ENCODE data around the gene FAF2. TPM values are rescaled to one million over a fixed set of nuclear protein-coding genes. Genes with fewer than 3 reads are reported as not detected.
A peak's percentile ranks its signal among the peaks of the same experiment; 100 is the strongest.

The FAF2 gene
- polyA plus RNA-seq, 2 of the 4 experiments (the other 2 are of a cell fraction), result 42.4 to 90.3 TPM

DNA sequence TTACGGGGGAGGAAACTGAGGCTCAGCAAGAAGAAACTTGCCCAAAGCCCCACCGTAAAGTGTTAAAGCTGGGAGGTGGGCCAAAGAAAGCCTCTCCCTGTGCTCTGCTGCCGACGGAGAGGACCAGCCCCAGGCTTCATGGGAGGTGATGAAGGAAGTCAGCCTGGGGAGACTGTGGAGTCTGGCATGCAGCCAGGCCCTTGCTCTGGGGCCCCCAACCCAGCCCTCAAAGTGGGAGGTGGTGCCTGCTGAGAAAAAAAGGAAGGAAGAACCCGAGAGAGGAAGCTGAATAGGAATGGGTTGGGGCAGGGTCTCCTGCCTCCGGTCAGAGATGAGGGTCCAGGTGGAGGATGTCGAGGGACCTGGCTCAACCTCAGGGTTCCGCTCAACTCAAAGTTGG, 85.2 kb downstream of the FAF2 start:
- H3K27ac ChIP-seq, result peak overlapping the region in 1 of 2 experiments; percentile 95; a peak in 3 of 6 replicates
- H3K4me2 ChIP-seq, result peak overlapping the region; percentile 97; the same call in 2 of the 3 replicates
- no peak for ATAC-seq
- POLR2A ChIA-PET, result interaction anchor here (0.7 kb wide), 1 partner anchor 15 kb away, joined by 3 read pairs; no protein-coding TSS in a partner anchor
- TF ChIP-seq KDM1A (IDR thresholded peaks at IDR 0.05; ENCODE audit: low read depth), result no peak
- TF ChIP-seq, protein P1, sequence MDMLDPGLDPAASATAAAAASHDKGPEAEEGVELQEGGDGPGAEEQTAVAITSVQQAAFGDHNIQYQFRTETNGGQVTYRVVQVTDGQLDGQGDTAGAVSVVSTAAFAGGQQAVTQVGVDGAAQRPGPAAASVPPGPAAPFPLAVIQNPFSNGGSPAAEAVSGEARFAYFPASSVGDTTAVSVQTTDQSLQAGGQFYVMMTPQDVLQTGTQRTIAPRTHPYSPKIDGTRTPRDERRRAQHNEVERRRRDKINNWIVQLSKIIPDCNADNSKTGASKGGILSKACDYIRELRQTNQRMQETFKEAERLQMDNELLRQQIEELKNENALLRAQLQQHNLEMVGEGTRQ (IDR thresholded peaks at IDR 0.05), result no peak
- TF ChIP-seq MAFK (IDR thresholded peaks at IDR 0.05; ENCODE audit: partially characterized antibody), result no peak
- TF ChIP-seq HOXB13 (CRISPR knock-in tag; IDR thresholded peaks at IDR 0.05; ENCODE audit: low read depth), result no peak
- no peak for TF ChIP-seq CBX2 (IDR thresholded peaks at IDR 0.05; ENCODE audit: borderline replicate concordance, low read depth)
- no peak for TF ChIP-seq CEBPB (IDR thresholded peaks at IDR 0.05)
- no peak for TF ChIP-seq HOXA7 (CRISPR knock-in tag; IDR thresholded peaks at IDR 0.05)
- no peak for TF ChIP-seq EHF (CRISPR knock-in tag; IDR thresholded peaks at IDR 0.05)
- TF ChIP-seq FOSL2 (IDR thresholded peaks at IDR 0.05), result no peak
- no peak for TF ChIP-seq FOSL2 (CRISPR knock-in tag; IDR thresholded peaks at IDR 0.05)
- TF ChIP-seq CBX8 (IDR thresholded peaks at IDR 0.05), result no peak
- TF ChIP-seq, protein P2, sequence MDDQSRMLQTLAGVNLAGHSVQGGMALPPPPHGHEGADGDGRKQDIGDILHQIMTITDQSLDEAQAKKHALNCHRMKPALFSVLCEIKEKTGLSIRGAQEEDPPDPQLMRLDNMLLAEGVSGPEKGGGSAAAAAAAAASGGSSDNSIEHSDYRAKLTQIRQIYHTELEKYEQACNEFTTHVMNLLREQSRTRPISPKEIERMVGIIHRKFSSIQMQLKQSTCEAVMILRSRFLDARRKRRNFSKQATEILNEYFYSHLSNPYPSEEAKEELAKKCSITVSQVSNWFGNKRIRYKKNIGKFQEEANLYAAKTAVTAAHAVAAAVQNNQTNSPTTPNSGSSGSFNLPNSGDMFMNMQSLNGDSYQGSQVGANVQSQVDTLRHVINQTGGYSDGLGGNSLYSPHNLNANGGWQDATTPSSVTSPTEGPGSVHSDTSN (IDR thresholded peaks at IDR 0.05), result no peak
- TF ChIP-seq, protein P3, sequence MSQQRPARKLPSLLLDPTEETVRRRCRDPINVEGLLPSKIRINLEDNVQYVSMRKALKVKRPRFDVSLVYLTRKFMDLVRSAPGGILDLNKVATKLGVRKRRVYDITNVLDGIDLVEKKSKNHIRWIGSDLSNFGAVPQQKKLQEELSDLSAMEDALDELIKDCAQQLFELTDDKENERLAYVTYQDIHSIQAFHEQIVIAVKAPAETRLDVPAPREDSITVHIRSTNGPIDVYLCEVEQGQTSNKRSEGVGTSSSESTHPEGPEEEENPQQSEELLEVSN (IDR thresholded peaks at IDR 0.05; ENCODE audit: borderline replicate concordance, low read depth), result no peak
- 68% methylated on average over 8 of the region's 8 CpGs for WGBS (ENCODE audit: missing lambda C conversion rate)
- FAIRE-seq, result no peak
- peaks cover 44% of the 10 kb centered on the region for H3K4me1 ChIP-seq
- CTCF ChIA-PET, result interaction anchor here (0.6 to 2.1 kb wide), 8 partner anchors 9 to 85 kb away, joined by 3 to 13 read pairs (median 3); partner anchors contain the start of gene FAF2
- H3K4me3 ChIP-seq, result no peak overlapping the region
- no peak for DNase-seq (ENCODE audit: low read depth in 1 of 2, low spot score in 1 of 2)
- H3K9me3 ChIP-seq, result no peaks in the 10 kb centered on the region

DNA sequence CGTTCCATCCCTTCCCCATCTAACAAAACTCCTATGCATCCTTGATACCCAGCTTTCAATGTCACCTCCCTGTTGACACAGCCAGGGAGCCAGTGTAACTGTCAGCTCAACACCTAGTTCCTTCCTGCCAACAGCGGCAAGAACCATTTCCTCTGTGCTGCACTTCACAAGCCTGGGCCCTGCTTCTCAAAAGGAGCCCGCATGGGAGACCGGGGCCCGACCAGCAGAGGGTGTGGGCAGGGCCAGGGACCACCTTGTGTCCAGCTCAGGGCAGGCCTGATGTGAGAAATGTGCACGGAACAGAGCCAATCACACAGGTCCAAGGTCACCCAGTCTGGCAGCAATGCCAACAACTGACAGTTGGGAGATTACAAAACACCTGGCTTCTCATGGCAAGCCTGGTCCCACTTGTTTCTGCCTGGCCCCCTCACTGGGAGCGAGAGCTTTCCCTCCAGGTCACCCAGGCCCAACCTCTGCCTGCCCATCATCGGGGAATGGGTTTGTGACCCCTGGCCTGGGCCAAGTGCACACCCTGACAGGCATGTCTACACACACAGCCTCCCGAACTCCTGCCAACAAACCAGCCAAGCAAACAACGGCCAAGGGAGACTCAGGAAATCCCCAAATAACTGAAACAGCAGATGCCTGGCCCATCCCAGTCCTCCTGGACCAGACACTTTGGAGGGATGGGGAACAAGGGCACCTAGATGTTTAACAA, 85.9 kb downstream of the FAF2 start:
- Histone ChIP-seq H3K9me3 (no peaks in the 10 kb centered on the region), H3K4me2 (peak overlapping the region; percentile 97), H3K27ac (peak overlapping the region; percentile 16 to 95; a peak in 3 of 6 replicates), H3K4me3 (no peak overlapping the region), H3K4me1 (peaks cover 48% of the 10 kb centered on the region)
- ChIA-PET POLR2A (interaction anchor here (0.7 kb wide), 1 partner anchor 15 kb away, joined by 3 read pairs; no protein-coding TSS in a partner anchor), CTCF (interaction anchor here (0.8 to 6.2 kb wide), 7 partner anchors 9 to 127 kb away, joined by 3 to 37 read pairs (median 5); partner anchors contain the start of genes CLTB and FAF2)
- ATAC-seq (peak in 1 of 2 experiments; percentile 4; a peak in 2 of 6 replicates), FAIRE-seq (no peak), DNase-seq (ENCODE audit: low read depth in 1 of 2, low spot score in 1 of 2) (peak; percentile 51 to 57)
- 22% methylated on average over 10 of the region's 10 CpGs for WGBS (ENCODE audit: missing lambda C conversion rate)
- TF ChIP-seq, protein P2 (IDR thresholded peaks at IDR 0.05), result no peak
- 0 out of 4 replicates have a peak, but pooled peaks of 1 of the 2 experiments have one; percentile 6 for TF ChIP-seq CEBPB (IDR thresholded peaks at IDR 0.05)

DNA sequence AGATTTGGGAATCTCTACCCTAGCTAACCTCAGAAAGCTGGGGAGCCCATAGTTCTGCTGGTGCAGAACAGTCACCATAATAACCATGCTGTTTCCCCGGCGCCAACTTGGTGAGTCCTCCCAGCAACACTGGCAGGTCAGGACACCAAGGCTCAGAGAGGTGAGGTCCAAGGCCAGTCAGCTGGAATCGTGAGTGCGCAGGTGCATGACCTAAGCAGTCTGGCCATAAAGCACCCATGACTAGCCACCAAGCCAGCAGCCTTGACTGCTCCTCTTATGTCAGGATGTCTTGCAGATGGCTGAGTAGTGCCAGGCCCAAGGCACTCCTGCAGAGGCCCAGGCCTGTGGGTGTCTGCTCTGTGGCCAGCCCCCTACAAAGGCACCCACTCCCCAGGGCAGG, 86.5 kb downstream of the FAF2 start:
- 83% methylated on average over 2 of the region's 4 CpGs for WGBS (ENCODE audit: missing lambda C conversion rate)
- peak overlapping the region; percentile 84; the same call in 1 of the 3 replicates for H3K4me3 ChIP-seq
- ATAC-seq (no peak), FAIRE-seq (no peak), DNase-seq (ENCODE audit: low read depth in 1 of 2, low spot score in 1 of 2) (peak in 1 of 2 experiments; percentile 49)
- peak overlapping the region; percentile 97 for H3K4me2 ChIP-seq
- ChIA-PET POLR2A (interaction anchor here (1.3 kb wide), 1 partner anchor 87 kb away, joined by 5 read pairs; the partner anchor contains the start of gene FAF2), CTCF (interaction anchor here (0.8 to 6.2 kb wide), 7 partner anchors 8 to 126 kb away, joined by 3 to 37 read pairs (median 4); partner anchors contain the start of genes CLTB and FAF2)
- H3K4me1 ChIP-seq, result peaks cover 48% of the 10 kb centered on the region
- H3K9me3 ChIP-seq, result no peaks in the 10 kb centered on the region
- peak overlapping the region; percentile 16 to 95; a peak in 3 of 6 replicates for H3K27ac ChIP-seq
- TF ChIP-seq, protein P2 (IDR thresholded peaks at IDR 0.05), result no peak
- TF ChIP-seq HOXB5 (CRISPR knock-in tag; IDR thresholded peaks at IDR 0.05), result no peak
- TF ChIP-seq NR3C1 (IDR thresholded peaks at IDR 0.05), result no peak
- TF ChIP-seq RCOR1 (IDR thresholded peaks at IDR 0.05; ENCODE audit: low read depth, low read length), result no peak
- TF ChIP-seq, protein P4, sequence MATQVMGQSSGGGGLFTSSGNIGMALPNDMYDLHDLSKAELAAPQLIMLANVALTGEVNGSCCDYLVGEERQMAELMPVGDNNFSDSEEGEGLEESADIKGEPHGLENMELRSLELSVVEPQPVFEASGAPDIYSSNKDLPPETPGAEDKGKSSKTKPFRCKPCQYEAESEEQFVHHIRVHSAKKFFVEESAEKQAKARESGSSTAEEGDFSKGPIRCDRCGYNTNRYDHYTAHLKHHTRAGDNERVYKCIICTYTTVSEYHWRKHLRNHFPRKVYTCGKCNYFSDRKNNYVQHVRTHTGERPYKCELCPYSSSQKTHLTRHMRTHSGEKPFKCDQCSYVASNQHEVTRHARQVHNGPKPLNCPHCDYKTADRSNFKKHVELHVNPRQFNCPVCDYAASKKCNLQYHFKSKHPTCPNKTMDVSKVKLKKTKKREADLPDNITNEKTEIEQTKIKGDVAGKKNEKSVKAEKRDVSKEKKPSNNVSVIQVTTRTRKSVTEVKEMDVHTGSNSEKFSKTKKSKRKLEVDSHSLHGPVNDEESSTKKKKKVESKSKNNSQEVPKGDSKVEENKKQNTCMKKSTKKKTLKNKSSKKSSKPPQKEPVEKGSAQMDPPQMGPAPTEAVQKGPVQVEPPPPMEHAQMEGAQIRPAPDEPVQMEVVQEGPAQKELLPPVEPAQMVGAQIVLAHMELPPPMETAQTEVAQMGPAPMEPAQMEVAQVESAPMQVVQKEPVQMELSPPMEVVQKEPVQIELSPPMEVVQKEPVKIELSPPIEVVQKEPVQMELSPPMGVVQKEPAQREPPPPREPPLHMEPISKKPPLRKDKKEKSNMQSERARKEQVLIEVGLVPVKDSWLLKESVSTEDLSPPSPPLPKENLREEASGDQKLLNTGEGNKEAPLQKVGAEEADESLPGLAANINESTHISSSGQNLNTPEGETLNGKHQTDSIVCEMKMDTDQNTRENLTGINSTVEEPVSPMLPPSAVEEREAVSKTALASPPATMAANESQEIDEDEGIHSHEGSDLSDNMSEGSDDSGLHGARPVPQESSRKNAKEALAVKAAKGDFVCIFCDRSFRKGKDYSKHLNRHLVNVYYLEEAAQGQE (IDR thresholded peaks at IDR 0.05), result no peak
- TF ChIP-seq HOXB13 (CRISPR knock-in tag; IDR thresholded peaks at IDR 0.05; ENCODE audit: low read depth), result no peak
- no peak for TF ChIP-seq MAFK (IDR thresholded peaks at IDR 0.05; ENCODE audit: partially characterized antibody)
- TF ChIP-seq EHF (CRISPR knock-in tag; IDR thresholded peaks at IDR 0.05), result no peak
- no peak for TF ChIP-seq CHD2 (IDR thresholded peaks at IDR 0.05; ENCODE audit: low read length, partially characterized antibody)
- TF ChIP-seq, protein P5, sequence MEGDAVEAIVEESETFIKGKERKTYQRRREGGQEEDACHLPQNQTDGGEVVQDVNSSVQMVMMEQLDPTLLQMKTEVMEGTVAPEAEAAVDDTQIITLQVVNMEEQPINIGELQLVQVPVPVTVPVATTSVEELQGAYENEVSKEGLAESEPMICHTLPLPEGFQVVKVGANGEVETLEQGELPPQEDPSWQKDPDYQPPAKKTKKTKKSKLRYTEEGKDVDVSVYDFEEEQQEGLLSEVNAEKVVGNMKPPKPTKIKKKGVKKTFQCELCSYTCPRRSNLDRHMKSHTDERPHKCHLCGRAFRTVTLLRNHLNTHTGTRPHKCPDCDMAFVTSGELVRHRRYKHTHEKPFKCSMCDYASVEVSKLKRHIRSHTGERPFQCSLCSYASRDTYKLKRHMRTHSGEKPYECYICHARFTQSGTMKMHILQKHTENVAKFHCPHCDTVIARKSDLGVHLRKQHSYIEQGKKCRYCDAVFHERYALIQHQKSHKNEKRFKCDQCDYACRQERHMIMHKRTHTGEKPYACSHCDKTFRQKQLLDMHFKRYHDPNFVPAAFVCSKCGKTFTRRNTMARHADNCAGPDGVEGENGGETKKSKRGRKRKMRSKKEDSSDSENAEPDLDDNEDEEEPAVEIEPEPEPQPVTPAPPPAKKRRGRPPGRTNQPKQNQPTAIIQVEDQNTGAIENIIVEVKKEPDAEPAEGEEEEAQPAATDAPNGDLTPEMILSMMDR (IDR thresholded peaks at IDR 0.05), result no peak
